ENCODE results near the gene SLC2A3. TPM values are rescaled to one million over a fixed set of nuclear protein-coding genes. Genes with fewer than 3 reads are reported as not detected.

Gene SLC2A3
- total RNA-seq, 1 donor from 2014 or later = 61.9 TPM

Other genes with a start within 250 kb of the SLC2A3 start
- gene GDF3, start 240.4 kb downstream of the SLC2A3 start, total RNA-seq = not detected
- not detected for gene DPPA3, start 224.8 kb downstream of the SLC2A3 start, total RNA-seq
- not detected for gene CLEC4C, start 188.8 kb downstream of the SLC2A3 start, total RNA-seq
- not detected for gene NANOGNB, start 171.0 kb downstream of the SLC2A3 start, total RNA-seq
- gene NANOG, start 146.8 kb downstream of the SLC2A3 start, total RNA-seq = 2.5 TPM
- 0.31 TPM for gene SLC2A14, start 63.3 kb downstream of the SLC2A3 start, total RNA-seq
- 21.1 TPM for gene FOXJ2, start 96.5 kb upstream of the SLC2A3 start, total RNA-seq
- gene C3AR1, start 130.2 kb upstream of the SLC2A3 start, total RNA-seq = 4.6 TPM
- gene NECAP1, start 146.1 kb upstream of the SLC2A3 start, total RNA-seq = 32.5 TPM
- 2.1 TPM for gene CLEC4A, start 187.4 kb upstream of the SLC2A3 start, total RNA-seq
- gene ZNF705A, start 220.8 kb upstream of the SLC2A3 start, total RNA-seq = not detected